Liver (tissue), 3 donors: ENCODE data around the gene NECTIN1.

Experiments used
- RAD21 ChIP-seq, 2 donors: IDR thresholded peaks; 2 replicates each; pipeline ENCODE4 v1.6.1; 2016; ENCODE audit warnings: antibody characterized with exemption in 2 of 2, mild to moderate bottlenecking in 2 of 2
- TF ChIP-seq, protein P1 (sequence below): fragments of 150-350 bp; IDR thresholded peaks from 2 replicates; pipeline ENCODE4 v1.5.1; 2017; ENCODE audit warnings: improper control_type of control experiment, low read depth, low read length; ENCODE audit not compliant: missing input control
- TF ChIP-seq, protein P2 (sequence below): IDR thresholded peaks from 2 replicates; pipeline ENCODE4 v1.6.1; 2016; ENCODE audit warnings: antibody characterized with exemption, mild to moderate bottlenecking
- TF ChIP-seq, protein P3 (sequence below): IDR thresholded peaks from 2 replicates; pipeline ENCODE4 v1.6.1; 2016; ENCODE audit warnings: antibody characterized with exemption
- donor health status: healthy.
- donor health status: healthy.

DNA sequence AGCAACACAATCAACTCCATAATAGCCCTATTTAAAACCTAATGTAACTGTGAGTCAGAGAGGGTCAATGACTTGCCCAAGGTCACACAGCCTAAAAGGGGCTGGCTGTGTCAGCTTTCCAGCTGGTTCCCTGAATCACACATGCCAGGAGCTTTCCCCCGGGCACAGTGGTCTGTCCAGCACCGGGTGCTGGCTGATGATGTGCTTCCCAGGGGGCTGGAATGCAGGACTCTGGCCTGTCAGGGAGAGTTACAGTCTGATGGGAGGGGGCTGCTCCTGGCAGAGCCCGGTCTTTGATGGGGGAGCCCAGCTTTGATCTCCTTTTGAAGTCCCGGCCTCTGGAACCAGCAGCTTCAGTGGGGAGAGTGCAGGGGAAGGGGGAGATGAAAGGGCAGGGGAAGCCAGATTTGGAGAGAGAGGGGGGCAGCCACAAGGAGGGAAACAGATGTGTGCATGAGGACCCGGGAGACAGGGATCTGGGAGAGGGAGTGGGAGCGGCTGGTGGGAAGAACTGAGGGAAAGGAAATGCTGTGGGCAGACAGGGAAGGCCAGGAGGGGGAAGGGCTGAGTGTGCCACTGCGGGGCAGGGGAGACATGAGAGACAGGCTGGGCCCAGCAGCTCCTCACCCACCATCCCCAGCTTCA, 102.7 kb downstream of the NECTIN1 start:
- TF ChIP-seq, protein P1, sequence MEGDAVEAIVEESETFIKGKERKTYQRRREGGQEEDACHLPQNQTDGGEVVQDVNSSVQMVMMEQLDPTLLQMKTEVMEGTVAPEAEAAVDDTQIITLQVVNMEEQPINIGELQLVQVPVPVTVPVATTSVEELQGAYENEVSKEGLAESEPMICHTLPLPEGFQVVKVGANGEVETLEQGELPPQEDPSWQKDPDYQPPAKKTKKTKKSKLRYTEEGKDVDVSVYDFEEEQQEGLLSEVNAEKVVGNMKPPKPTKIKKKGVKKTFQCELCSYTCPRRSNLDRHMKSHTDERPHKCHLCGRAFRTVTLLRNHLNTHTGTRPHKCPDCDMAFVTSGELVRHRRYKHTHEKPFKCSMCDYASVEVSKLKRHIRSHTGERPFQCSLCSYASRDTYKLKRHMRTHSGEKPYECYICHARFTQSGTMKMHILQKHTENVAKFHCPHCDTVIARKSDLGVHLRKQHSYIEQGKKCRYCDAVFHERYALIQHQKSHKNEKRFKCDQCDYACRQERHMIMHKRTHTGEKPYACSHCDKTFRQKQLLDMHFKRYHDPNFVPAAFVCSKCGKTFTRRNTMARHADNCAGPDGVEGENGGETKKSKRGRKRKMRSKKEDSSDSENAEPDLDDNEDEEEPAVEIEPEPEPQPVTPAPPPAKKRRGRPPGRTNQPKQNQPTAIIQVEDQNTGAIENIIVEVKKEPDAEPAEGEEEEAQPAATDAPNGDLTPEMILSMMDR = no peak
- TF ChIP-seq, protein P2, sequence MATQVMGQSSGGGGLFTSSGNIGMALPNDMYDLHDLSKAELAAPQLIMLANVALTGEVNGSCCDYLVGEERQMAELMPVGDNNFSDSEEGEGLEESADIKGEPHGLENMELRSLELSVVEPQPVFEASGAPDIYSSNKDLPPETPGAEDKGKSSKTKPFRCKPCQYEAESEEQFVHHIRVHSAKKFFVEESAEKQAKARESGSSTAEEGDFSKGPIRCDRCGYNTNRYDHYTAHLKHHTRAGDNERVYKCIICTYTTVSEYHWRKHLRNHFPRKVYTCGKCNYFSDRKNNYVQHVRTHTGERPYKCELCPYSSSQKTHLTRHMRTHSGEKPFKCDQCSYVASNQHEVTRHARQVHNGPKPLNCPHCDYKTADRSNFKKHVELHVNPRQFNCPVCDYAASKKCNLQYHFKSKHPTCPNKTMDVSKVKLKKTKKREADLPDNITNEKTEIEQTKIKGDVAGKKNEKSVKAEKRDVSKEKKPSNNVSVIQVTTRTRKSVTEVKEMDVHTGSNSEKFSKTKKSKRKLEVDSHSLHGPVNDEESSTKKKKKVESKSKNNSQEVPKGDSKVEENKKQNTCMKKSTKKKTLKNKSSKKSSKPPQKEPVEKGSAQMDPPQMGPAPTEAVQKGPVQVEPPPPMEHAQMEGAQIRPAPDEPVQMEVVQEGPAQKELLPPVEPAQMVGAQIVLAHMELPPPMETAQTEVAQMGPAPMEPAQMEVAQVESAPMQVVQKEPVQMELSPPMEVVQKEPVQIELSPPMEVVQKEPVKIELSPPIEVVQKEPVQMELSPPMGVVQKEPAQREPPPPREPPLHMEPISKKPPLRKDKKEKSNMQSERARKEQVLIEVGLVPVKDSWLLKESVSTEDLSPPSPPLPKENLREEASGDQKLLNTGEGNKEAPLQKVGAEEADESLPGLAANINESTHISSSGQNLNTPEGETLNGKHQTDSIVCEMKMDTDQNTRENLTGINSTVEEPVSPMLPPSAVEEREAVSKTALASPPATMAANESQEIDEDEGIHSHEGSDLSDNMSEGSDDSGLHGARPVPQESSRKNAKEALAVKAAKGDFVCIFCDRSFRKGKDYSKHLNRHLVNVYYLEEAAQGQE = no peak
- no peak for TF ChIP-seq RAD21 (IDR thresholded peaks at IDR 0.05)
- TF ChIP-seq, protein P3, sequence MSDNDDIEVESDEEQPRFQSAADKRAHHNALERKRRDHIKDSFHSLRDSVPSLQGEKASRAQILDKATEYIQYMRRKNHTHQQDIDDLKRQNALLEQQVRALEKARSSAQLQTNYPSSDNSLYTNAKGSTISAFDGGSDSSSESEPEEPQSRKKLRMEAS = no peak
